CD4-positive, alpha-beta memory T cell (primary cell): ENCODE results near the gene FSCN2. TPM values are rescaled to one million over a fixed set of nuclear protein-coding genes. Genes with fewer than 3 reads are reported as not detected.

ENCODE experiments used
- CTCF ChIA-PET: fragments of 350-600 bp; sonication (Branson Sonifier 250); formaldehyde crosslinking; loops from one replicate; lab custom pipeline; 2021; ENCODE audit warnings: inconsistent platforms; ENCODE audit not compliant: partially characterized antibody; lab: Charles Lee
- POLR2A ChIA-PET: fragments of 350-600 bp; sonication (Branson Sonifier 250); formaldehyde crosslinking; loops from one replicate; lab custom pipeline; 2021; ENCODE audit not compliant: partially characterized antibody; lab: Charles Lee
- DNase-seq, 5 donors: peaks; one replicate each; pipeline versions ENCODE4 v3.0.0 to v3.0.0-alpha.2; 2020 to 2022; ENCODE audit warnings: mixed read lengths in 1 of 5
- H3K27ac ChIP-seq: one replicate; pipeline ENCODE4 v1.7.0; 2013; ENCODE audit warnings: low read depth, low read length
- H3K27me3 ChIP-seq: 2 replicates; pipeline ENCODE4 v1.7.0; 2013; ENCODE audit warnings: mild to moderate bottlenecking, low read length, moderate library complexity; ENCODE audit not compliant: insufficient read depth
- H3K36me3 ChIP-seq: 2 replicates; pipeline ENCODE4 v1.7.0; 2013; ENCODE audit warnings: mild to moderate bottlenecking, low read length, moderate library complexity; ENCODE audit not compliant: insufficient read depth
- H3K4me1 ChIP-seq: 2 replicates; pipeline ENCODE4 v1.7.0; 2013; ENCODE audit warnings: mild to moderate bottlenecking, low read length, moderate library complexity; ENCODE audit not compliant: insufficient read depth
- H3K4me3 ChIP-seq, 2 donors: one replicate each; pipeline ENCODE4 v1.7.0; 2013; ENCODE audit warnings: low read length in 2 of 2, mild to moderate bottlenecking in 1 of 2
- H3K9me3 ChIP-seq, 2 donors: one replicate each; pipeline ENCODE4 v1.7.0; 2013; ENCODE audit warnings: low read length in 2 of 2, control low read depth in 1 of 2; ENCODE audit not compliant: control insufficient read depth in 1 of 2
- H3K27ac Mint-ChIP-seq, 7 donors: one replicate each; pipeline ENCODE4 v1.8.0; 2020 to 2021; ENCODE audit warnings: mixed read lengths in 7 of 7, mild to moderate bottlenecking in 6 of 7, inconsistent platforms in 3 of 7, moderate library complexity in 3 of 7
- H3K27me3 Mint-ChIP-seq, 2 donors: one replicate each; pipeline ENCODE4 v1.8.0; 2020 to 2021; ENCODE audit warnings: mixed read lengths in 2 of 2
- H3K36me3 Mint-ChIP-seq, 2 donors: one replicate each; pipeline ENCODE4 v1.8.0; 2020 to 2021; ENCODE audit warnings: mixed read lengths in 2 of 2, inconsistent platforms in 1 of 2, mild to moderate bottlenecking in 1 of 2
- H3K4me1 Mint-ChIP-seq, 4 donors: one replicate each; pipeline ENCODE4 v1.8.0; 2020 to 2021; ENCODE audit warnings: mixed read lengths in 4 of 4, mild to moderate bottlenecking in 1 of 4
- H3K4me3 Mint-ChIP-seq, 8 donors: one replicate each; pipeline ENCODE4 v1.8.0; 2020 to 2021; ENCODE audit warnings: mixed read lengths in 8 of 8, mild to moderate bottlenecking in 7 of 8, moderate library complexity in 6 of 8, inconsistent platforms in 3 of 8
- H3K9me3 Mint-ChIP-seq, 8 donors: one replicate each; pipeline ENCODE4 v1.8.0; 2020 to 2021; ENCODE audit warnings: mixed read lengths in 8 of 8, mild to moderate bottlenecking in 5 of 8, inconsistent platforms in 3 of 8, moderate library complexity in 1 of 8
- intact Hi-C: fragments of 100-400 bp; cut with micrococcal nuclease; formaldehyde crosslinking; loops from one replicate; pipeline ENCODE4 v1.15.1; 2023
- polyA plus RNA-seq, 2 donors: library from polyadenylated mRNA; unstranded; fragments of 300-500 nt; fragmentation: Illumina TruSeq; gene quantifications; one replicate each; pipeline ENCODE4 v1.2.3, GENCODE V29; 2021
- total RNA-seq, 2 experiments: library from RNA; stranded (reverse); gene quantifications; one replicate each; pipeline ENCODE4 v1.2.3, GENCODE V29; 2021

The FSCN2 gene
- total and polyA plus RNA-seq, 4 experiments from 2014 or later, result 0.20 to 1.0 (median 0.75) TPM; not detected in 1

DNA sequence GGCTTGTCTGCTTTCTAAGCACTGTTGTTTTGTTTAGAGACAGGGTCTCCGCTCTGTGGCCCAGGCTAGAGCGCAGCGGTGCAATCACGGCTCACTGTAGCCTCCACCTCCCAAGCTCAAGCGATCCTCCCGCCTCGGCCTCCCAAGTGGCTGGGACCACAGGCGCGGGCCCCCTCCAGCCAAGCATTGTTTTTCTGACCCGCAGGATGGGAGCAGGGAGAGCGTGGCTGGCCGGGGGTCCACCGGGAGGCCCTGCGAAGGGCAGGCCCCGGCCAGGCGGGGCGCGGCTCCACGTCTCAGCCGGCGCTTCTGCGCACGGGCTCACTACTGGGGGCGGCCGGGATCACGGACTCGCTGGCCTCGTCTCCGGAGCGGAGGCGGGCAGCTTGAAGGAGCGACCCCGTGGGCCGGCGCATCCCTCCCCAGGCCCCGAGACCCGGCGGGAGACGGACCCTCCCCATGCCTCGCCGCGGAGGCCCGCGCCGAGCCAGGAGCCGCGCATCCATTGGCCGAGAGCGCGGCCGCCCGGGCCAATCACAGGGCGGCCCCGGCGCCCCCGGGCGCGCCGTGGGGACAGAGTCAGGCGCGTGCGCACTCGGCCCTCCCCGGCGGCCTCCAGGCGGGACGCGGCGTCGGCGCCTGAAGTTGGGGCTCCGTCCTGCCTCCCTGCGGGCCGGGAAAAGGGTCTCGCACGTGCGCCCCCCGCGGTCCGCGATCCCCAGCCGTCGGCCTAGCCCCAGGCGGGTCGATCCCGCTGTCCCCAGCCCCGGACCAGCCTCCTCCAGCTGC lies 40.5 kb upstream of the FSCN2 start:
- Mint-ChIP-seq H3K4me3 (peak overlapping the region in 6 of 8 donors; percentile 10 to 69 (median 50)), H3K27me3 (peaks cover 1 to 9% of the 10 kb centered on the region in 2 donors), H3K27ac (no peak overlapping the region), H3K9me3 (no peaks in the 10 kb centered on the region), H3K36me3 (no peaks in the 10 kb centered on the region), H3K4me1 (peaks cover 0 to 9% (median 2%) of the 10 kb centered on the region in 4 donors)
- peaks cover 5% of the 10 kb centered on the region for H3K27me3 ChIP-seq
- peak; percentile 56 to 78 (median 64) for DNase-seq
- H3K36me3 ChIP-seq, result no peaks in the 10 kb centered on the region
- H3K4me3 ChIP-seq, result peak overlapping the region; percentile 3 to 51
- ChIA-PET POLR2A (interaction anchor here (0.9 to 3.0 kb wide), 4 partner anchors 9 to 28 kb away, joined by 3 to 29 read pairs (median 6); partner anchors contain the start of gene ACTG1), CTCF (interaction anchor here (1.1 to 1.4 kb wide), 2 partner anchors 31 to 233 kb away, joined by 3 read pairs; no protein-coding TSS in a partner anchor)
- H3K4me1 ChIP-seq, result peaks cover 23% of the 10 kb centered on the region
- peak overlapping the region; percentile 38 for H3K27ac ChIP-seq
- no peaks in the 10 kb centered on the region for H3K9me3 ChIP-seq
- intact Hi-C loops, result loop anchor here (2.0 to 10.0 kb wide), 2 partner anchors 25 to 93 kb away; partner anchors contain the start of genes ACTG1 and BAHCC1

DNA sequence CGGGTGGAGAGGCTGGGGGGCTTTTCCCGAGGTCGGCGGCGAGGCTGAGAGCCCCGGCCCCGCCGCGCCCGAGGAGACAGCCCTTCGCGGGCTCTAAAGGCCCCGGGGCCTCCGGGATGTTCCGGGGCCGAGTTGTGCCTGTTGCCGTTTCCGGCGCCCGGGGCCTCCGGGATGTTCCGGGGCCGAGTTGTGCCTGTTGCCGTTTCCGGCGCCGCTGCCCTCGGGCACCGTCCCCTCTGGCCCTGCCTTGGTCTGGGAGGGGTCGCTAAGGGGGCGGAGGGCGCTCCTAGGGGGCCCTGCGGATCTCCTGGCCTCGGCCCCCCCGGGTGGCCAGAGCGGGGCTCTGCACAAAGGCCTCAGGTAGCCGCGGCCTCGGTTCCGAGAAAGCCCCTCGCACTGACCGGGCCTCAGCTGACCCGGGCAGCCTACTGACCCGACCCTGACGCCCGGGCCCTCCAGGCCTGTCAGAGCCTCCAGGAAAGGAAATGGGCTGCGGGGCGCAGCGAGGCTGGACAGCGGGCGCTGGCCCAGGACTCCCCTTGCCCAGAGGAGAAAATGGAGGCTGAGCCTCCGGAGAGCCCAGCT lies 39.8 kb upstream of the FSCN2 start:
- Histone ChIP-seq H3K27me3 (peaks cover 5% of the 10 kb centered on the region), H3K4me3 (peak overlapping the region in 1 of 2 donors; percentile 51), H3K9me3 (no peaks in the 10 kb centered on the region), H3K4me1 (peaks cover 23% of the 10 kb centered on the region), H3K36me3 (no peaks in the 10 kb centered on the region), H3K27ac (peak overlapping the region; percentile 38)
- no peaks in the 10 kb centered on the region for H3K9me3 Mint-ChIP-seq
- peaks cover 0 to 6% of the 10 kb centered on the region in 2 donors for H3K27me3 Mint-ChIP-seq
- ChIA-PET POLR2A (interaction anchor here (0.9 to 3.0 kb wide), 4 partner anchors 9 to 24 kb away, joined by 3 to 29 read pairs (median 4); partner anchors contain the start of gene ACTG1), CTCF (interaction anchor here (0.7 to 1.1 kb wide), 2 partner anchors 20 to 196 kb away, joined by 3 read pairs; no protein-coding TSS in a partner anchor)
- intact Hi-C loops, result loop anchor here (2.0 to 10.0 kb wide), 2 partner anchors 24 to 94 kb away; partner anchors contain the start of genes ACTG1 and BAHCC1
- H3K36me3 Mint-ChIP-seq, result no peaks in the 10 kb centered on the region
- no peak overlapping the region for H3K27ac Mint-ChIP-seq
- H3K4me1 Mint-ChIP-seq, result peaks cover 0 to 6% (median 2%) of the 10 kb centered on the region in 4 donors
- peak overlapping the region in 1 of 8 donors; percentile 59 for H3K4me3 Mint-ChIP-seq
- DNase-seq, result peak in 2 of 5 donors; percentile 27 to 35

DNA sequence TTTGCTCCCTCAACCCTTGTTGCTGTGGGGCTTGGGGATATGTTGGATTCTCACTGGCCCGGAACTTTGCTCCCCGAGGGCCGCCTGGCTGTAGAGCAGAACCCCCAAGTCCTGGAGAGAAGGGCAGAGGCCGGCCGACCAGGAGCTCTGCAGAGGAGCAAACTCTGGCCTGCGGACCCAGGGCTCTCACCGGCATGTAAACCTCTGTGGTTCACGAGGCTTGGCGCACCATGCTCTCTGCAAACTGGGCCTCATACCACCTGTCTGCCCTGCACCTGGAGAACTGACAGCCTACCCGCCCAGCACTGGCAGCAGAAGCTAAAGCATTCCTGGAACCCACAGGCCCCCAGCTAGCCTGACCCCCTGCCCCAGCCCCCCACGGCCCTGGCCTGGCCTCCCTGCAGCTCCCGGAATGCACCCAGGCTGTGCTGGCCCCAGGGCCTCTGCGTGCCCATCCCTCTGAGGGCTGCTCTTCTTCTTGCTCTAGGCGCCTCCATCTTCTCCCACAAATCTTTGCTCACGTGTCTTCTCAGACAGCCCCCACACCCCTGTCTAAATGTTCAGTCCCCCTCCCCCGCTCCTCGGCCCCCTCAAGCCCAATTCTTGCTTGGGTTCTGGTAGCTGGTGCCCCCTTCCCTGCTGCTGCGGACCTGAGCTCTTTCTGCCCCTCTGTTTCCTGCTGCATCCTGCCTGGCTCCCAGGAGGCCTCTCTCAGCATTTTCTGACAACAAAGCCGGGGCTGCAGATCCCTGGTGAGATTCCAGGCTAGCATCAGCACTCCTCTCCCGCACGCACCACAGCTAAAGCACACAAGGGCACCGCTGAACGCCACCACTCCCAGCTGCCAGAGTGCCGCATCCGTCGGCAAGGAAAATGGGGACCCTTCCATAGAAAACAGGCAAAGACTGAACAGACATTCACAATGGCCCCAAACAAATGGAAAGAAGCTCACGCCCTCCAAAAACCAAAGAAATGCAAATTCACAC lies 38.9 kb upstream of the FSCN2 start:
- Mint-ChIP-seq H3K9me3 (no peaks in the 10 kb centered on the region), H3K4me1 (peaks cover 0 to 6% (median 2%) of the 10 kb centered on the region in 4 donors), H3K27ac (peak overlapping the region in 3 of 7 donors; percentile 27 to 76 (median 74)), H3K4me3 (peak overlapping the region; percentile 26 to 74 (median 61)), H3K27me3 (peaks cover 0 to 6% of the 10 kb centered on the region in 2 donors), H3K36me3 (no peaks in the 10 kb centered on the region)
- Histone ChIP-seq H3K4me1 (peaks cover 17% of the 10 kb centered on the region), H3K36me3 (no peaks in the 10 kb centered on the region), H3K27ac (no peak overlapping the region), H3K4me3 (no peak overlapping the region), H3K9me3 (no peaks in the 10 kb centered on the region), H3K27me3 (no peaks in the 10 kb centered on the region)
- no peak for DNase-seq
- ChIA-PET POLR2A (interaction anchor here (0.9 to 2.1 kb wide), 5 partner anchors 18 to 63 kb away, joined by 3 to 10 read pairs (median 5); partner anchors contain the start of gene FAAP100), CTCF (interaction anchor here (0.7 to 1.1 kb wide), 2 partner anchors 19 to 197 kb away, joined by 3 read pairs; no protein-coding TSS in a partner anchor)
- intact Hi-C loops, result loop anchor here (2.0 to 10.0 kb wide), 2 partner anchors 23 to 95 kb away; partner anchors contain the start of genes ACTG1 and BAHCC1

GRCh38 chr17:81489998-81490992 lies 37.9 kb upstream of the FSCN2 start:
- H3K27ac Mint-ChIP-seq, result peak overlapping the region in 2 of 7 donors; percentile 30 to 32
- intact Hi-C loops, result loop anchor here (2.0 to 10.0 kb wide), 2 partner anchors 23 to 95 kb away; partner anchors contain the start of genes ACTG1 and BAHCC1

GRCh38 chr17:81491181-81491581 lies 37.0 kb upstream of the FSCN2 start:
- peak in 1 of 5 donors; percentile 8 for DNase-seq
- Histone ChIP-seq H3K9me3 (no peaks in the 10 kb centered on the region), H3K4me1 (peaks cover 11% of the 10 kb centered on the region), H3K27ac (no peak overlapping the region), H3K27me3 (no peaks in the 10 kb centered on the region), H3K36me3 (no peaks in the 10 kb centered on the region), H3K4me3 (no peak overlapping the region)
- no peaks in the 10 kb centered on the region for H3K36me3 Mint-ChIP-seq
- intact Hi-C loops, result no loop called here
- peaks cover 2 to 5% (median 2%) of the 10 kb centered on the region in 4 donors for H3K4me1 Mint-ChIP-seq
- no peaks in the 10 kb centered on the region for H3K9me3 Mint-ChIP-seq
- H3K27me3 Mint-ChIP-seq, result peaks cover 3% of the 10 kb centered on the region in 2 donors
- H3K4me3 Mint-ChIP-seq, result no peak overlapping the region
- peak overlapping the region in 1 of 7 donors; percentile 32 for H3K27ac Mint-ChIP-seq
- CTCF ChIA-PET, result no interaction called here
- POLR2A ChIA-PET, result interaction anchor here (1.6 kb wide), 1 partner anchor 21 kb away, joined by 4 read pairs; the partner anchor contains the start of gene ACTG1

More at GRCh38 chr17:81489998-81490992, 37.9 kb upstream of the FSCN2 start:
- H3K9me3 Mint-ChIP-seq, result no peaks in the 10 kb centered on the region
- Histone ChIP-seq H3K4me3 (no peak overlapping the region), H3K9me3 (no peaks in the 10 kb centered on the region), H3K4me1 (peaks cover 11% of the 10 kb centered on the region), H3K27me3 (no peaks in the 10 kb centered on the region), H3K36me3 (no peaks in the 10 kb centered on the region), H3K27ac (no peak overlapping the region)
- H3K4me1 Mint-ChIP-seq, result peaks cover 2 to 6% (median 3%) of the 10 kb centered on the region in 4 donors
- ChIA-PET POLR2A (interaction anchor here (0.9 to 2.1 kb wide), 4 partner anchors 17 to 62 kb away, joined by 3 to 10 read pairs (median 7); partner anchors contain the start of gene FAAP100), CTCF (no interaction called here)
- H3K36me3 Mint-ChIP-seq, result no peaks in the 10 kb centered on the region
- H3K27me3 Mint-ChIP-seq, result peaks cover 3 to 6% of the 10 kb centered on the region in 2 donors
- DNase-seq, result peak in 1 of 5 donors; percentile 33
- H3K4me3 Mint-ChIP-seq, result peak overlapping the region in 4 of 8 donors; percentile 29 to 72 (median 50)
